Transverse colon (tissue), 4 donors: ENCODE measurements around the gene ABCB11. TPM values are rescaled to one million over a fixed set of nuclear protein-coding genes. Genes with fewer than 3 reads are reported as not detected.

Experiments used
- DNase-seq: peaks from one replicate; pipeline ENCODE4 v3.0.0-alpha.2; 2019
- H3K27ac ChIP-seq, 4 donors: fragments of 200-600 bp; sonication (generic); 2 replicates each; pipeline ENCODE4 v1.5.1; 2016 to 2018; ENCODE audit warnings: inconsistent platforms in 4 of 4
- H3K27me3 ChIP-seq: fragments of 200-600 bp; sonication (generic); 2 replicates; pipeline ENCODE4 v1.5.1; 2017; ENCODE audit warnings: inconsistent platforms
- H3K36me3 ChIP-seq, 4 donors: fragments of 200-600 bp; sonication (generic); 2 replicates each; pipeline ENCODE4 v1.5.1; 2017 to 2019; ENCODE audit warnings: inconsistent platforms in 4 of 4
- H3K4me1 ChIP-seq, 4 donors: fragments of 200-600 bp; sonication (generic); 2 replicates each; pipeline ENCODE4 v1.5.1; 2017 to 2020; ENCODE audit warnings: inconsistent platforms in 4 of 4
- H3K4me3 ChIP-seq, 4 donors: fragments of 200-600 bp; sonication (generic); 1 replicate in 1 of 4; 2 replicates in 3 of 4; pipeline versions ENCODE4 v1.5.1 to v1.6.1; 2017 to 2019; ENCODE audit warnings: inconsistent platforms in 4 of 4
- H3K9me3 ChIP-seq, 2 donors: fragments of 200-600 bp; sonication (generic); 2 replicates each; pipeline ENCODE4 v1.5.1; 2017 to 2019; ENCODE audit warnings: inconsistent platforms in 2 of 2
- CTCF ChIP-seq, 5 experiments: fragments of 200-600 bp in 3 of 5; fragments of 450-650 bp in 2 of 5; sonication (generic) in 3 of 5; IDR thresholded peaks; 1 replicate in 2 of 5; 2 replicates in 3 of 5; pipeline ENCODE4 v1.5.1; 2016 to 2017; ENCODE audit warnings: antibody characterized with exemption in 5 of 5, inconsistent platforms in 3 of 5, mild to moderate bottlenecking in 2 of 5, moderate library complexity in 1 of 5
- EP300 ChIP-seq: sonication (generic); formaldehyde crosslinking; IDR thresholded peaks from one replicate; pipeline ENCODE4 v1.6.1; 2017; ENCODE audit warnings: antibody characterized with exemption, low read depth
- POLR2A ChIP-seq: fragments of 450-650 bp; IDR thresholded peaks from one replicate; pipeline ENCODE4 v1.6.1; 2016; ENCODE audit warnings: antibody characterized with exemption, mild to moderate bottlenecking, moderate library complexity
- POLR2AphosphoS5 ChIP-seq, 3 donors: sonication (generic); formaldehyde crosslinking; IDR thresholded peaks; one replicate each; pipeline ENCODE4 v1.6.1; 2016; ENCODE audit warnings: antibody characterized with exemption in 3 of 3
- WGBS, 2 donors: methylation state at CpG; one replicate each; pipeline ENCODE4 v1.1.5; 2018; ENCODE audit warnings: low coverage in 1 of 2; 5-methylcytosine and 5-hydroxymethylcytosine counted together
- in situ Hi-C, 4 donors: fragments of 200-750 bp; cut with MboI; loops; one replicate each; pipeline versions ENCODE4 v1.15.0 to v1.15.1; 2017; ENCODE audit warnings: low sequenced_read_pairs in 3 of 4, low pct_ligation_motif_present in 1 of 4, low pct_unique_long_range_greater_than_20kb in 1 of 4
- intact Hi-C: fragments of 100-400 bp; cut with DNase I; formaldehyde crosslinking; loops from one replicate; pipeline ENCODE4 v1.15.1; 2023; ENCODE audit warnings: low total_unique reads
- total RNA-seq, 4 donors: library from RNA; depleted of rRNA; stranded (reverse); fragments of >200 nt; gene quantifications; one replicate each; pipeline ENCODE4 v1.1.0, GENCODE V29; 2016

ABCB11 gene
- total RNA-seq, 4 donors from 2014 or later = 4.8 to 41.8 (median 14.8) TPM

GRCh38 chr2:169001116-169001815 lies 29.9 kb downstream of the ABCB11 start:
- Histone ChIP-seq H3K27me3 (no peaks in the 10 kb centered on the region), H3K9me3 (no peaks in the 10 kb centered on the region), H3K27ac (no peak overlapping the region), H3K36me3 (no peaks in the 10 kb centered on the region), H3K4me3 (no peak overlapping the region), H3K4me1 (peaks cover 0 to 23% (median 6%) of the 10 kb centered on the region in 4 donors)
- WGBS, 2 donors = 84 to 85% methylated on average over 5 of the region's 5 CpGs
- intact Hi-C loops (no loop called here), in situ Hi-C loops (no loop called here)
- DNase-seq = no peak
- no peak for TF ChIP-seq POLR2AphosphoS5 (IDR thresholded peaks at IDR 0.05)
- TF ChIP-seq POLR2A = no peak
- no peak for TF ChIP-seq CTCF (IDR thresholded peaks at IDR 0.05)
- no peak for TF ChIP-seq EP300

DNA sequence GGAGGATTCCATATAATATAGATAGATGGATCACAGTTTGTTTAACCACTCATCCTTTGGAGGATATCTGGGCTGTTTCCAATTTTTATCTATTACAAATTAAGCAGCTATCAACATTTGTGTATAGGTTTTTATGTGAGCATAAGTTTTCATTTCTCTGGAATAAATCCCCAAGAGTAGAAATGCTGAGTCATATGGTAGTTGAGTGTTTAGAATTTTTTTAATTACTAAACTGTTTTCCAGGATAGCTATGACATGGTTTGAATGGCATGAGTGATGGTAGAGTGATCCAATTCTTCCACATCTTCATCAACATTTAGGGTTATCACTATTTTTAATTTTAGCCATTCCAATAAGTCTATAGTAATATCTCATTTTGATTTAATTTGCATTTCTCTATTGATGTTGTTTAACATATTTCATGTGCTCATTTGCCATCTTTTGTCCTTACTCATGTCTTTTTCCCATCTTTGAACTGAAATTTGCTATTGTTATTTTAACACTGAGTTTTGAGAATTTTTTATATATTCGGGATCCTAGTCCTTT lies 31.4 kb downstream of the ABCB11 start:
- in situ Hi-C loops = no loop called here
- intact Hi-C loops = no loop called here
- WGBS, 2 donors = 86 to 100% methylated on average over 1 of the region's 1 CpG
- DNase-seq = no peak
- peak overlapping the region in 1 of 4 donors; percentile 31 for H3K27ac ChIP-seq
- H3K27me3 ChIP-seq = no peaks in the 10 kb centered on the region
- no peaks in the 10 kb centered on the region for H3K9me3 ChIP-seq
- no peak overlapping the region for H3K4me3 ChIP-seq
- TF ChIP-seq CTCF (IDR thresholded peaks at IDR 0.05) (no peak), POLR2AphosphoS5 (IDR thresholded peaks at IDR 0.05) (no peak)
- peaks cover 0 to 23% (median 6%) of the 10 kb centered on the region in 4 donors for H3K4me1 ChIP-seq
- H3K36me3 ChIP-seq = no peaks in the 10 kb centered on the region

- H3K27ac ChIP-seq = peak overlapping the region; percentile 0 to 44 (median 26)
- TF ChIP-seq CTCF (IDR thresholded peaks at IDR 0.05) (no peak), EP300 (no peak), POLR2A (no peak), POLR2AphosphoS5 (IDR thresholded peaks at IDR 0.05) (no peak)
- peak; percentile 43 for DNase-seq
- 50 to 58% methylated on average over 4 of the region's 4 CpGs for WGBS, 2 donors
- H3K9me3 ChIP-seq = no peaks in the 10 kb centered on the region
- peaks cover 0 to 23% (median 6%) of the 10 kb centered on the region in 4 donors for H3K4me1 ChIP-seq
- no peak overlapping the region for H3K4me3 ChIP-seq
- in situ Hi-C loops = no loop called here
- intact Hi-C loops = no loop called here
- no peaks in the 10 kb centered on the region for H3K36me3 ChIP-seq
- no peaks in the 10 kb centered on the region for H3K27me3 ChIP-seq
Measured at GRCh38 chr2:168998609-168999211, 32.4 kb downstream of the ABCB11 start.

DNA sequence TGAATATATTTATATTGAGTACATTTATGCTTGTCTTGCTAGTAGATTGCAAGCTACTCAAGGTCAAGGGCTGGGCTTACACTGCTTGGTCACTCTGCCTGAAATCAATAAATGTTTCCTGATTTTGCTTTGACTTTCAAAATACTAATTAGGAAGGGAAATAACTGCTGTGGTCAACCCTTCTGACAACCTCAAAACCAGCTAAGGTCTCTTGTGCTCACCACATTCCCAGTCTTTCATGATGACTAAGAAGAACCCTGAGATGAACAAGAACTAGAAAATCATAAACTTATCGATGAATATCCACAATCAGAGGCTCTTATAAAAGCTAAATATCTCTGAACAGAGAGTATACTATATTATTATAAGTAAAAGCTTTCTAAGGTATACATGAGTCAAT lies 33.3 kb downstream of the ABCB11 start:
- in situ Hi-C loops = no loop called here
- Histone ChIP-seq H3K36me3 (no peaks in the 10 kb centered on the region), H3K4me3 (no peak overlapping the region), H3K4me1 (peaks cover 0 to 23% (median 6%) of the 10 kb centered on the region in 4 donors), H3K27me3 (no peaks in the 10 kb centered on the region), H3K27ac (no peak overlapping the region), H3K9me3 (no peaks in the 10 kb centered on the region)
- no peak for TF ChIP-seq POLR2A
- TF ChIP-seq POLR2AphosphoS5 (IDR thresholded peaks at IDR 0.05) = no peak
- TF ChIP-seq CTCF (IDR thresholded peaks at IDR 0.05) = no peak
- no peak for TF ChIP-seq EP300
- intact Hi-C loops = no loop called here
- WGBS, 2 donors = 71 to 85% methylated on average over 1 of the region's 1 CpG
- no peak for DNase-seq
